H54 (cell line): ENCODE results near the gene TAS2R5.
"Not testable (repeated sequence)": the region's sequence is repeated elsewhere in the genome, so short reads cannot be mapped to it uniquely, and the experiment has no call there.

Experiments used
- DNase-seq: peaks from one replicate; pipeline ENCODE4 v3.0.0; 2011; ENCODE audit warnings: low spot score, mixed read lengths; ENCODE audit not compliant: insufficient read length
- FAIRE-seq: peaks from 3 replicates; lab custom pipeline; 2011; peaks lifted over from hg19 to GRCh38; lab: Jason Lieb, UNC
- POLR2A ChIP-seq: IDR thresholded peaks from 2 replicates; pipeline ENCODE4 v1.6.1; 2011; ENCODE audit warnings: low read depth, mild to moderate bottlenecking, low read length

The TAS2R5 gene, protein sequence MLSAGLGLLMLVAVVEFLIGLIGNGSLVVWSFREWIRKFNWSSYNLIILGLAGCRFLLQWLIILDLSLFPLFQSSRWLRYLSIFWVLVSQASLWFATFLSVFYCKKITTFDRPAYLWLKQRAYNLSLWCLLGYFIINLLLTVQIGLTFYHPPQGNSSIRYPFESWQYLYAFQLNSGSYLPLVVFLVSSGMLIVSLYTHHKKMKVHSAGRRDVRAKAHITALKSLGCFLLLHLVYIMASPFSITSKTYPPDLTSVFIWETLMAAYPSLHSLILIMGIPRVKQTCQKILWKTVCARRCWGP

DNA sequence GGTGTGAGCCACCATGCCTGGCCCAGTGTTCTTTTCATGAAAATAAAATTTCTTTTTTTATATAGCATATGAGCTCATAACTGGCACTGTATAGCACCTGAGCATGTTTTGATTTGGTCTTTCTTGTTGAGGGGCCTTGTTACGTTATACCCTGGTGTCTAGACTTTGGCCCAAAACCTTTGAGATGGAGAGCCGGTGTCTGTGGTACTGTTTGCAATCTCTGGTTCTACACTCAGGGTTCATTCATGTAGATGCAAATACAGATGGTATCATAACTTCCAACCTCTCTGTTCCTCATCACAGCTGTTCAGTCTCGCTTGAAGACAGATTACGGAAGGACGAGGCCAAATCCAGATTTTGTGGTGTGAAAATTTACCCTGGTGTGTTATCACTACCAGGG, at the start of gene TAS2R5:
Gene TAS2R5, plus strand, starts transcription at position 301 of the 400 bp plus-strand sequence. CDS start 145 bp downstream, outside the sequence.
- FAIRE-seq: no peak
- no peak for TF ChIP-seq POLR2A
- no peak for DNase-seq

DNA sequence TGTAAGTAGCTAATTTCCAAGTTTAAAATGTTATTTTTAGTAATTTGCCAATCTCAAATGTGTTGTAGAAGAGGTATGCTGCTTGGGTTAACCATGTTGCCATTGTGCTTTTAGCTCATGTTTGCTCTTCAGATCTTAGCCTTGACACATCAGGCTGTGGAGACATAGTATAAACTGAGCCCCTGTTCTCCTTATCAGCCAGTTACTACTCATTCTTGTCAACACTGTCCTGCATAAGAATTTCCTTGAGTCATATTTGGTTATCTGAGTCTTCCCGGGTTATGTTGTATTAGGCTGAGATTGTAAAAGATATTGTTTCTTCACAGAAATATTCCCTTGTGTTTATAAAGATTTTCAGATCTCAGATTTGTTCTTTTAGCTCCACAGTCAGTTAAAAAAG, 47.8 kb upstream of the TAS2R5 start:
- TF ChIP-seq POLR2A: no peak
- FAIRE-seq (no peak), DNase-seq (no peak)

DNA sequence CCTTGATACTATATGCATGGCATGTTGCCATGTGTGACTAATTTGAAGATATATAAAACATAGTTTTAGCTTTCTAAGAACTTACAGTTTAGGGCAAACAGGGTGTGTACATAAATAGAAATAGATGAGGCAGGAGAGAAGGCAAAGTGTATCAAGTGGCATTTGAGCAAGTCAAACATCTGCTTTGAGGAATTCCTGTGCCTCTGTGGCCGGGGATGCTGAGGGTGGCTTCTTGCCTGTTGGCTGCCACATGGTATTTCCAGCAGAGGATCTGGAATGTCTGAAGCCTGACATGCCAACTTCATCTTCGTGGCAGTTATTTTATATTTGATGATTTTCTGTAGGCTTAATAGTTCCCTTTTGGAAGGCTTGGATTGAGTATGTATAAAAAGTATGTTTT, 45.9 kb upstream of the TAS2R5 start:
- FAIRE-seq (no peak), DNase-seq (no peak)
- no peak for TF ChIP-seq POLR2A

DNA sequence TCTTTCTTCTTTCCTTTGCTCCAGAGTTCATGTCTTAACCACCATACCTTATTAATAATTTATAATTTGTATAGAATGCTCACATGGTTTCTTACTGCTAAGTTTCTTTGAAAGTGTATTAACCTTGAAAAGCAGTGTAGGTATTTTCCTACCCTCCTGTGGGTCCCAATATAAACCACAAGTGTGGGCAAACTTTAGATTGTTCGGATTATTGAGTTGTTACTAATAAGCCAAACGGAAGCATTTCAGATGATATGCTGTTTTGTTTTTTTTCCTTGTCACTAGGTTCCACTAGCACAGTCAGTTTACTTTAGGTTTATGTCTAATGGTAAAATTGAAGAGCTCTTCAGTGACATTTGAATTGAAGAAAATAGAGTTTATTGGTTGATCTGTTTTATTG, 41.6 kb upstream of the TAS2R5 start:
- TF ChIP-seq POLR2A: no peak
- FAIRE-seq: peak; percentile 36
- DNase-seq: no peak

DNA sequence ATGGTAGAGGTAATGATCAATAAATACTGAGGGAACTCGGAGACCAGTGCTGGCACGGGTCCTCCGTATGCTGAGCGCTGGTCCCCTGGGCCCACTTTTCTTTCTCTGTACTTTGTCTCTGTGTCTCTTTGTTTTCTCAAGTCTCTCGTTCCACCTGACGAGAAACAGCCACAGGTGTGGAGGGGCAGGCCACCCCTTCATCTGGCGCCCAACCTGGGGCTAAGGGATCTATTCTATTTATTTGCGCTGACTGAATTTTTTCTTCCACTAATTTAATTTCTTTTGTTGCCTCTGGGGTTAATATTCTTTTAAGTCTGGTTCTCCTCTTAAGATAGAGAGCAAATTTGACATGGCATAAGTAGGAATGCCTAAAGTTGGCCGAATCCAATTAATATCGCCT, 38.1 kb upstream of the TAS2R5 start:
- not testable (repeated sequence) for DNase-seq, FAIRE-seq

DNA sequence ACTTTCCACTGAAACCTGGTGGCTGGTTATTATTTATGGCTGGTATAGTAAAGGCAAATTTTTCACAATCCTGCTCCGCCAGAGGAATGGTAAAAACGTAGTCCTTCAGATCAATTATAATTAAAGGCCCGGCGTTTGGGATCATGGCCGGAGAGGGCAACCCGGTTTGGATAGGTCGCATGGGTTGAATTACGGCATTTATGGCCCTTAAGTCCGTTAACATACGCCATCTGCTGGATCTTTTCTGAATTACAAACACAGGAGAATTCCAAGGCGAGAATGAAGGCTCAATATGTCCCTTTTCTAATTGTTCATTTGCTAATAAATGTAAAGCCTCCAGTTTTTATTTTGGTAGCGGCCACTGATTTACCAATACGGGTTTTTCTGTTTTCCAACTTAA, 37.4 kb upstream of the TAS2R5 start:
- no peak for TF ChIP-seq POLR2A
- no peak for DNase-seq
- no peak for FAIRE-seq

DNA sequence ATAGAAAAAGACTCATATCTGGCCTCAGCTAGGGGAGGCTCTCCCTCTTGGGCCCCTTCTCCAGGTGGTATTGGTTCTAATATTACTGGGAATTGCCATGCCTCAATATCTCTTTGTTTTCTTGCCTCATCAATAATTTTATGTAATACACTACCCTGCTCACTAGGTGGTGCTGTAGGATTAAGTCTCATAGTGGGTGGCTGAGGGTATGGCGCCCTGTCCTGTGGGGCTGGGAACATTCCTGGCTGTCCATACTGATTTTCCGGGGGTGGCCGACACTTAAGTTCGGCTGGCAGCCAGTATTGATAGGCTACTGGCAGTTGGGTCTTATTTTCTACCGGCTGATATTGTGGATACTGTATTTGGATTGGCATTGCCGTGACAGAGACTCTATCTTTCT, 35.1 kb upstream of the TAS2R5 start:
- no peak for FAIRE-seq
- DNase-seq: no peak
- no peak for TF ChIP-seq POLR2A

DNA sequence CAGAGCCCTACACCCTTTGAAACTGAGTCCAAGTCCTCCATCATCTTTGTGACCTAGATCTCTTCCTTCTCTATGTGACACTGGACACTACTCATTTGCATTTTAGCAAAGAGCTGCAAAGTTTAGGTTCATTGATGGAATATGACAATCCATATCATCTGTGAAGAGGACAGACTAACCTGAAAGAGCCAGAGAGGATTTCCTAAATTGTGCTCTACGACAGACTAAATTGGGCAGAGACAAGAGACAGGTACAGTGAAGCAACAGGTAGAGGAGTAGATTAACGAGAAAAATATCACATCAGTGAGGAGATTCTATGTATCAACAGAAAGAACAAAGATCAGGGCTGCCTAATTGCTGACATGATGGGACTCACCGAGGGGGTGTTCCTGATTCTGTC, 26.2 kb upstream of the TAS2R5 start, which contains the start of gene TAS2R3:
Gene TAS2R3, plus strand, starts transcription at position 301 of the 400 bp plus-strand sequence. Its CDS starts 62 bp downstream, at position 363.
- FAIRE-seq: no peak
- DNase-seq: no peak
- TF ChIP-seq POLR2A: no peak

DNA sequence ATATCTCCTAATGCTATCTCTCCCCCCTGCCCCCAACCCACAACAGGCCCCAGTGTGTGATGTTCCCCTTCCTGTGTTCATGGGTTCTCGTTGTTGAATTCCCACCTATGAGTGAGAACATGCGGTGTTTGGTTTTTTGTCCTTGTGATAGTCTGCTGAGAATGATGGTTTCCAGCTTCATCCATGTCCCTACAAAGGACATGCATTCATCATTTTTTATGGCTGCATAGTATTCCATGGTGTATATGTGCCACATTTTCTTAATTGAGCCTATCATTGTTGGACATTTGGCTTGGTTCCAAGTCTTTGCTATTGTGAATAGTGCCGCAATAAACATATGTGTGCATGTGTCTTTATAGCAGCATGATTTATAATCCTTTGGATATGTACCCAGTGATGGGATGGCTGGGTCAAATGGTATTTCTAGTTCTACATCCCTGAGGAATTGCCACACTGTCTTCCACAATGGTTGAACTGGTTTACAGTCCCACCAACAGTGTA, 19.9 kb upstream of the TAS2R5 start:
- not testable (repeated sequence) for DNase-seq, FAIRE-seq

DNA sequence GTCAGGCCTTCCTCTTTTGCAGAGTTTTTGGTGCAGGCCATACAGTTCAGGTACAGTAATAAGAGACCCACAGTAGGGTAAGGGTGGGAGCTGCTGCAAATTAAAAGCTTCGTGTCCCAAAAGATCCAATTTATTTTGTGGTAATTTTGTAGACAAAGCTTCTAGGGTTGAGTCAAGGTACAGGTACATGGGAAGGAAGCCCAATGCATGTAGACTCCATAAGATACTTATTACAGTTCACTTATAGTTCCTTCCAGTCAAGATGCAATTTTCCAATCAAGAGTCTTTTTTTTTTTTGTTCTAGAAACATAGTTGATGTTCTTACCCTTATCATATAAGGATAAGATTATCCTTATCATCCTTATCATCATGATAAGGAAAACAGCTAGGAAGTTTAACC, 13.6 kb upstream of the TAS2R5 start, which contains the start of gene TAS2R4:
Gene TAS2R4, plus strand, starts transcription at position 301 of the 400 bp plus-strand sequence. CDS start 1,815 bp downstream, outside the sequence.
- no peak for FAIRE-seq
- no peak for TF ChIP-seq POLR2A
- DNase-seq: no peak

DNA sequence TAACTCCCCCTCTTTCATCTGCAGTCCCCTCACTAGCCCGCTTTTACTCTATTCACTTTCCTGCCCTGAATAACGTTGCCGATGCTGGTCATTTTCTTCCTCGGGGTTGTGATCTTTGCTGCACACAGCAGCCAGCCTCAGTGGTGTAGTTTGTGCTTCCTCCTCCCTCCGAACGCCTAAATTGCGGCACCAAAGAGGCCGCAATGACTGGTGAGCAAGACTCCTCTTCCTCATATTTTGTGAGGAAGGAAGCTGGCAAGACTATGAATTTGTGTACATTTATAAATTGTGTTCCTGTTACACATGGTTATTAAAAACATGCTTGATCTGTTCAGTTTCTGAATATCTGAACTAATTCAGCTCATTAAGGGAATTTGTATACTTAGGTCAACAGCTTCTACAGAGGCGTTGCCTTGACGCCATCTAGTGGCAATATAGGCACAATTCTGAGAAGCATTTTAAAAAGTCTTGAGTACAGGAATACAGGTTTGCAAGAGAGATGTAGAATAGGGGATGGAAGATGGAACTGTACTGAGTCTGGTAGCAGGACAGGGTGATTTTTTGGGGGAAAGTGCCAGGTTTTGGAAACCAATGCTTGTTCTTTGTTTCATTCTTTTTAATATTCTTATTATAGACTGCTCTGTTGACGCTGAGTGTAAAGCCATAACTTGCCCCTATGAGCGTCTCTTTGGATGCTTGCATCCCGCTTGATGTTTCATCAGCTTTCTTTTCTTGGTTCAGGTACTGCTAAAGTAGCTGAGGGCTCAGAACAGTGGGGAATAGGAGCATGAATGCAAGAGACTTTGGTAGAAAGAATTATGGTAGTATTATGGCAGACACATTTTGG, 4.1 kb upstream of the TAS2R5 start:
- FAIRE-seq (no peak), DNase-seq (peak; percentile 16)
- no peak for TF ChIP-seq POLR2A

DNA sequence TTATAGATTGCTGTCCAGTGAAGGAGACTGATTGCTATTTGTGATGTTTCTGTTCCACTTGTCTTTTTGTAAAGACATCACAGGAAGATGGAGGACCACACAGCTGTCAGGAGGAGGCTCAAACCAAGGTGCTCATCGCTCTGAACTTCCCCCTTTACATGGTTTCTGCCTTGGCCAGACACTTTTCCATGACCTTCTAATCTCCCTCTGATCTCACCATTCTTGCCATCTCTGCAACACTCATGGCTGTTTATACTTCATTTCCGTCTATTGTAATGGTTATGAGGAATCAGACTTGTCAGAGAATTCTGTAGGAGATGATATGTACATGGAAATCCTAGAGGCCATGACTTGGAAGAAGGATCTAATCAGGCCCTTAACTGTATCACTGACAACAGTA, 1.7 kb upstream of the TAS2R5 start:
- FAIRE-seq (no peak), DNase-seq (no peak)
- TF ChIP-seq POLR2A: no peak

DNA sequence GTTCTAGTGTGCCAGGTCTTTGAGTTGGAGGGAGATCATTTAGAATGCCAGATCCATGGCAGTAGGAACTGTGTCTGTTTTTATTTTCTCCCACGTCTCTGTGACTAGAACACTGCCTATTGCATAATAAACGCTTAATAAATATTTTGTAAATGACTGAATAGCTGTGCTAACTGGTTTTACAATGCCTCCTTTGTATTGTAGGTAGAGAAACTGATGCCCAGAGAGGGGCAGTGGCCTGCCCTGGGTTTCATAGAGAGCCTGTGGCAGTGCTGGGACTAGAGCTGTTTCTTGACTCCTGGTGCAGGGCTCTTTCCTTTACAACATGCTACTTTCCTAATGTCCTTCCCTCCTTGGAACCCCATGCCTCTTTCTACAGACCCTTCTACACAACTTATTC, 2.5 kb downstream of the TAS2R5 start:
- no peak for TF ChIP-seq POLR2A
- no peak for DNase-seq
- no peak for FAIRE-seq

DNA sequence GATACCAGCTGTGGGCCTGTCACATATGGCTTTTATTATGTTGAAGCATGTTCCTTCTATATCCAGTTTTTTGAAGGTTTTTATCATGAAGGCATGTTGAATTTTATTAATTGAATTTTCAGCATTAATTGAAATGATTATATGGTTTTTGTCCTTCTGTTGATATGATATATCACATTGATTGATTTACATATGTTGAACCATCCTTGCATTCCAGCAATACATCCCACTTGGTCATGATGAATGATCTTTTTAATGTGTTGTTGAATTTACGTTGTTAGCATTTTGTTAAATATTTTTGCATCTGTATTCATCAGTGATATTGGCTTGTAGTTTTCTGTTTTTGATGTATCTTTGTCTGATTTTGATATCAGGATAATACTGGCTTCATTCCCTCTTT, 30.1 kb downstream of the TAS2R5 start:
- FAIRE-seq: no peak
- DNase-seq: no peak
- TF ChIP-seq POLR2A: no peak

DNA sequence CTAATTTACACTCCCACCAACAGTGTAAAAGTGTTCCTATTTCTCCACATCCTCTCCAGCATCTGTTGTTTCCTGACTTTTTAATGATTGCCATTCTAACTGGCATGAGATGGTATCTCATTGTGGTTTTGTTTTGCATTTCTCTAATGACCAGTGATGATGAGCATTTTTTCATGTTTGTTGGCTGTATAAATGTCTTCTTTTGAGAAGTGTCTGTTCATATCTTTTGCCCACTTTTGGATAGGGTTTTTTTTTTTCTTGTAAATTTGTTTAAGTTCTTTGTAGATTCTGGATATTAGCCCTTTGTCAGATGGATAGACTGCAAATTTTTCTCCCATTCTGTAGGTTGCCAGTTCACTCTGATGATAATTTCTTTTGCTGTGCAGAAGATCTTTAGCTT, 32.4 kb downstream of the TAS2R5 start:
- FAIRE-seq, DNase-seq: not testable (repeated sequence)
